Effector CD4-positive, alpha-beta T cell (primary cell): Measurements from ENCODE around the gene EML4.
A peak's percentile ranks its signal among the peaks of the same experiment; 100 is the strongest.
"Not testable (repeated sequence)": the region's sequence is repeated elsewhere in the genome, so short reads cannot be mapped to it uniquely, and the experiment has no call there.

ENCODE experiments used
- DNase-seq: peaks from one replicate; pipeline ENCODE4 v3.0.0-alpha.2; 2020

EML4 gene

GRCh38 chr2:42338567-42339190, 169.5 kb downstream of the EML4 start:
- no peak for DNase-seq

- DNase-seq, result no peak
Observed at GRCh38 chr2:42339191-42339912, 170.2 kb downstream of the EML4 start.

GRCh38 chr2:42340045-42340937, 171.1 kb downstream of the EML4 start:
- no peak for DNase-seq

GRCh38 chr2:42340938-42341636, 171.9 kb downstream of the EML4 start:
- DNase-seq, result no peak

GRCh38 chr2:42342061-42342794, 173.1 kb downstream of the EML4 start:
- DNase-seq, result no peak

- no peak for DNase-seq
Observed at GRCh38 chr2:42342795-42343241, 173.7 kb downstream of the EML4 start.

- DNase-seq, result no peak
Observed at GRCh38 chr2:42345986-42346385, 176.8 kb downstream of the EML4 start.

GRCh38 chr2:42346856-42347255, 177.7 kb downstream of the EML4 start:
- DNase-seq, result not testable (repeated sequence)

GRCh38 chr2:42347518-42347917, 178.4 kb downstream of the EML4 start:
- not testable (repeated sequence) for DNase-seq

GRCh38 chr2:42348113-42348805, 179.1 kb downstream of the EML4 start:
- no peak for DNase-seq

- no peak for DNase-seq
Observed at GRCh38 chr2:42350434-42351063, 181.4 kb downstream of the EML4 start.

- no peak for DNase-seq
Observed at GRCh38 chr2:42351864-42352263, 182.7 kb downstream of the EML4 start.

GRCh38 chr2:42353792-42354429, 184.8 kb downstream of the EML4 start:
- DNase-seq, result no peak

- DNase-seq, result no peak
Observed at GRCh38 chr2:42359304-42359964, 190.3 kb downstream of the EML4 start.

- DNase-seq, result no peak
Observed at GRCh38 chr2:42359965-42360483, 190.9 kb downstream of the EML4 start.

- no peak for DNase-seq
Observed at GRCh38 chr2:42360493-42360889, 191.3 kb downstream of the EML4 start.

GRCh38 chr2:42360890-42361727, 192.0 kb downstream of the EML4 start, which contains the start of gene COX7A2L:
COX7A2L (minus strand) TSS chr2:42361217; CDS start chr2:42361161, 56 bp downstream.
- DNase-seq, result peak; percentile 92

- DNase-seq, result no peak
Observed at GRCh38 chr2:42361728-42362283, 192.7 kb downstream of the EML4 start.
